ENCODE data around the gene ENDOU.

ENDOU gene

DNA sequence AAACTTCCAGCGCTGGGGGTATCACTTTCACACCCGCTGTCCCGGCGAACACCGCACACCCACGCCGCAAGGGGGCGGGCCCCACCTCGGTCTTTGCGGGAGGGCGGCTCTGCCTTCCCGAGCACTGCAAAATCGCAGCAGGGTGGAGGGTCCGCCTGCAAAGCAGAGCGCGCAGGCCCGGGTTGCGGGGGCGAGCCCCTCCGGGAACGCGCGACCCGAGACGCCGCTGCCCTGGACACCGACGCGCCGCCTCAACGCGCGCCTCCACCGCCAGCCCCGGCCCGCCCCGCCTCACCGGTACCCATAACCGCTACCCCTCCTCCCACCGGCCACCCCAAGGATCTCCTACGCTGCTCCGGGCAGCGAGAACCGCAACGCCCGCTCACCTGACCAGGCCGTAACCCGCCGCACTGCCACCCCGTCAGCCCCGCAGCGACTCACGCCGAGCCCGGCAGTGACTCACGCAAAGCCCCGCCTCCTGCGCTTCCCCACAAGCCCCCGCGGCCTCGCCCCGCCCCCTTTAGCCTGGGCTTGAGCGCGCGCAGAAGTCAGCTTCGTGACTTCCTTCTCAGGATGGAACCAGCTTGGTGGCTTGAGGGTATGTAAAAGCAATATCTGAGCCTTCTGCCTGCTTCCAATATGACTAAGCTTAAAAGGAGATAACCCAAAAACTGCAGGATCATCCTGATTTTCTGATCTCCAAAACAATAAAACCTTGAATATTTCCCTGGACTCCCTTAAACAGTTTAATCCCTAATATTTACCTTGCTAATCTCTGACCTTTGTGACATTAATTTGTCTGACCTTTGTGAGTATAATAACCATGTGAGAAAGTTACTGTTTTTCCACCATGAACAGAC is 19.5 kb downstream of the ENDOU start, which contains the start of gene RPAP3:
Gene RPAP3, minus strand, starts transcription at position 465 of the 860 bp plus-strand sequence. CDS start 3,190 bp downstream, outside the sequence.
- H3K9ac ChIP-seq (ENCODE audit: low read depth, low read length, poor library complexity, severe bottlenecking): peak within 1 kb of the TSS; percentile 84
- H3K27me3 ChIP-seq (ENCODE audit: insufficient read depth, low read length, poor library complexity, severe bottlenecking): no peaks in the 10 kb centered on the region
- TF ChIP-seq, protein P1, sequence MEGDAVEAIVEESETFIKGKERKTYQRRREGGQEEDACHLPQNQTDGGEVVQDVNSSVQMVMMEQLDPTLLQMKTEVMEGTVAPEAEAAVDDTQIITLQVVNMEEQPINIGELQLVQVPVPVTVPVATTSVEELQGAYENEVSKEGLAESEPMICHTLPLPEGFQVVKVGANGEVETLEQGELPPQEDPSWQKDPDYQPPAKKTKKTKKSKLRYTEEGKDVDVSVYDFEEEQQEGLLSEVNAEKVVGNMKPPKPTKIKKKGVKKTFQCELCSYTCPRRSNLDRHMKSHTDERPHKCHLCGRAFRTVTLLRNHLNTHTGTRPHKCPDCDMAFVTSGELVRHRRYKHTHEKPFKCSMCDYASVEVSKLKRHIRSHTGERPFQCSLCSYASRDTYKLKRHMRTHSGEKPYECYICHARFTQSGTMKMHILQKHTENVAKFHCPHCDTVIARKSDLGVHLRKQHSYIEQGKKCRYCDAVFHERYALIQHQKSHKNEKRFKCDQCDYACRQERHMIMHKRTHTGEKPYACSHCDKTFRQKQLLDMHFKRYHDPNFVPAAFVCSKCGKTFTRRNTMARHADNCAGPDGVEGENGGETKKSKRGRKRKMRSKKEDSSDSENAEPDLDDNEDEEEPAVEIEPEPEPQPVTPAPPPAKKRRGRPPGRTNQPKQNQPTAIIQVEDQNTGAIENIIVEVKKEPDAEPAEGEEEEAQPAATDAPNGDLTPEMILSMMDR (conservative IDR thresholded peaks at IDR 0.05; ENCODE audit: low read length): peak; percentile 59
- TF ChIP-seq EZH2phosphoT487 (IDR thresholded peaks at IDR 0.05; ENCODE audit: borderline replicate concordance): no peak
- peak within 1 kb of the TSS; percentile 81 for H3K4me2 ChIP-seq (ENCODE audit: low read depth, low read length, poor library complexity, severe bottlenecking)
- no peaks in the 10 kb centered on the region for H3K9me2 ChIP-seq (replicated peaks; ENCODE audit: low read depth, low read length)
- H3F3A ChIP-seq (ENCODE audit: low read depth): no peaks in the 10 kb centered on the region
- peaks cover 65% of the 10 kb centered on the region for H3K4me1 ChIP-seq (ENCODE audit: insufficient read depth, low read length, poor library complexity, severe bottlenecking)
- H3K79me2 ChIP-seq (ENCODE audit: insufficient read depth, low read length): peaks cover 64% of the 10 kb centered on the region
- H2AFZ ChIP-seq (ENCODE audit: low read length): peak within 1 kb of the TSS; percentile 69
- H3K4me3 ChIP-seq (ENCODE audit: low read length, poor library complexity, severe bottlenecking): peak within 1 kb of the TSS; percentile 79
- no peaks in the 10 kb centered on the region for H3K36me3 ChIP-seq (ENCODE audit: insufficient read depth, low read length)
- H4K20me1 ChIP-seq (ENCODE audit: insufficient read depth, low read length, poor library complexity, severe bottlenecking): peaks cover 25% of the 10 kb centered on the region
- H3K9me3 ChIP-seq (ENCODE audit: insufficient read depth, low read depth, low read length): no peaks in the 10 kb centered on the region

DNA sequence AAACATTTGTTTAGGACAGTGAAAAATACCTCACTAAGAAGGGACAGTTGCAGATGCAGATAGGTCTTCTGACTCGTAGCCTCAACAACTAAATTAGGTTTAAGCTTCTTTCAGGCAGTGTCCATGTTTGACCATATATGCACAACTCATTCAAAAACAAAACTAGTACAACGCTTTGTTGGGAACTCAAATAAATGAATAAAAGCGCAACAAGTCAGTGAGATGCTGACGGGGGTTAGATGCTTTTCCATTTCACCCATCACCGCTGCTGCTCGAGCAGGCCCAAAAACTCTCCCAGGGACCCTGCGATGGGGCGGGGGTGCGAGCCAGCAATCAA is 20.1 kb downstream of the ENDOU start:
- Histone ChIP-seq H3K4me2 (ENCODE audit: low read depth, low read length, poor library complexity, severe bottlenecking) (peak overlapping the region; percentile 81), H3K27me3 (ENCODE audit: insufficient read depth, low read length, poor library complexity, severe bottlenecking) (no peaks in the 10 kb centered on the region), H3K4me1 (ENCODE audit: insufficient read depth, low read length, poor library complexity, severe bottlenecking) (peaks cover 71% of the 10 kb centered on the region), H3F3A (ENCODE audit: low read depth) (no peaks in the 10 kb centered on the region), H3K9me3 (ENCODE audit: insufficient read depth, low read depth, low read length) (no peaks in the 10 kb centered on the region), H3K4me3 (ENCODE audit: low read length, poor library complexity, severe bottlenecking) (peak overlapping the region; percentile 79), H3K9me2 (replicated peaks; ENCODE audit: low read depth, low read length) (no peaks in the 10 kb centered on the region), H4K20me1 (ENCODE audit: insufficient read depth, low read length, poor library complexity, severe bottlenecking) (peaks cover 26% of the 10 kb centered on the region), H3K36me3 (ENCODE audit: insufficient read depth, low read length) (no peaks in the 10 kb centered on the region; the same call in 1 of the 2 replicates), H3K9ac (ENCODE audit: low read depth, low read length, poor library complexity, severe bottlenecking) (peak overlapping the region; percentile 84), H3K79me2 (ENCODE audit: insufficient read depth, low read length) (peaks cover 70% of the 10 kb centered on the region), H2AFZ (ENCODE audit: low read length) (peak overlapping the region; percentile 69)
- TF ChIP-seq, protein P1 (conservative IDR thresholded peaks at IDR 0.05; ENCODE audit: low read length): no peak
- no peak for TF ChIP-seq EZH2phosphoT487 (IDR thresholded peaks at IDR 0.05; ENCODE audit: borderline replicate concordance)

DNA sequence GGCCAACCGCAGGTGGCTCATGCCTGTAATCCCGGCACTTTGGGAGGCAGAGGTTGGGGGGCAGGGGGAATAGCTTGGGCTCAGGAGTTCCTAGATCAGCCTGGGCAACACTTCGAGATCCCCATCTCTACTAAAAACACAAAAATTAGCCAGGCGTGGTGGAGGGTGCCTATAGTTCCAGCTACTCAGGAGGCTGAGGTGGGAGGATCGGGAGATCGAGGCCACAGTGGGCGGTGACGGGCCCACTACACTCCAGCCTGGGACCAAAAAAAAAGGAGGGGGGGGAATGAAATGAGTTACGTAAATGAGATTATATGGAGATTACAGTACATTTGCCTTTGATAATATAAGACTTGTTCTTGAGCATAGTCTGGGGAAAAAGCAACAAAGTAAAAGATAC is 20.6 kb downstream of the ENDOU start:
- no peak overlapping the region for H2AFZ ChIP-seq (ENCODE audit: low read length)
- TF ChIP-seq, protein P1 (conservative IDR thresholded peaks at IDR 0.05; ENCODE audit: low read length): no peak
- TF ChIP-seq EZH2phosphoT487 (IDR thresholded peaks at IDR 0.05; ENCODE audit: borderline replicate concordance): no peak
- peak overlapping the region; percentile 79 for H3K4me3 ChIP-seq (ENCODE audit: low read length, poor library complexity, severe bottlenecking)
- H3K9me2 ChIP-seq (replicated peaks; ENCODE audit: low read depth, low read length): no peaks in the 10 kb centered on the region
- no peaks in the 10 kb centered on the region for H3K9me3 ChIP-seq (ENCODE audit: insufficient read depth, low read depth, low read length)
- peaks cover 29% of the 10 kb centered on the region for H4K20me1 ChIP-seq (ENCODE audit: insufficient read depth, low read length, poor library complexity, severe bottlenecking)
- peaks cover 76% of the 10 kb centered on the region for H3K4me1 ChIP-seq (ENCODE audit: insufficient read depth, low read length, poor library complexity, severe bottlenecking)
- H3K27me3 ChIP-seq (ENCODE audit: insufficient read depth, low read length, poor library complexity, severe bottlenecking): no peaks in the 10 kb centered on the region
- H3K4me2 ChIP-seq (ENCODE audit: low read depth, low read length, poor library complexity, severe bottlenecking): peak overlapping the region; percentile 81
- H3F3A ChIP-seq (ENCODE audit: low read depth): no peaks in the 10 kb centered on the region
- H3K9ac ChIP-seq (ENCODE audit: low read depth, low read length, poor library complexity, severe bottlenecking): peak overlapping the region; percentile 84
- H3K79me2 ChIP-seq (ENCODE audit: insufficient read depth, low read length): peaks cover 75% of the 10 kb centered on the region
- no peaks in the 10 kb centered on the region; the same call in 1 of the 2 replicates for H3K36me3 ChIP-seq (ENCODE audit: insufficient read depth, low read length)
